Measurements from ENCODE around the gene IL1RAPL2.

- TF ChIP-seq, protein P1, sequence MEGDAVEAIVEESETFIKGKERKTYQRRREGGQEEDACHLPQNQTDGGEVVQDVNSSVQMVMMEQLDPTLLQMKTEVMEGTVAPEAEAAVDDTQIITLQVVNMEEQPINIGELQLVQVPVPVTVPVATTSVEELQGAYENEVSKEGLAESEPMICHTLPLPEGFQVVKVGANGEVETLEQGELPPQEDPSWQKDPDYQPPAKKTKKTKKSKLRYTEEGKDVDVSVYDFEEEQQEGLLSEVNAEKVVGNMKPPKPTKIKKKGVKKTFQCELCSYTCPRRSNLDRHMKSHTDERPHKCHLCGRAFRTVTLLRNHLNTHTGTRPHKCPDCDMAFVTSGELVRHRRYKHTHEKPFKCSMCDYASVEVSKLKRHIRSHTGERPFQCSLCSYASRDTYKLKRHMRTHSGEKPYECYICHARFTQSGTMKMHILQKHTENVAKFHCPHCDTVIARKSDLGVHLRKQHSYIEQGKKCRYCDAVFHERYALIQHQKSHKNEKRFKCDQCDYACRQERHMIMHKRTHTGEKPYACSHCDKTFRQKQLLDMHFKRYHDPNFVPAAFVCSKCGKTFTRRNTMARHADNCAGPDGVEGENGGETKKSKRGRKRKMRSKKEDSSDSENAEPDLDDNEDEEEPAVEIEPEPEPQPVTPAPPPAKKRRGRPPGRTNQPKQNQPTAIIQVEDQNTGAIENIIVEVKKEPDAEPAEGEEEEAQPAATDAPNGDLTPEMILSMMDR (IDR thresholded peaks at IDR 0.05), result no peak
- no peak for TF ChIP-seq EZH2 (IDR thresholded peaks at IDR 0.05; ENCODE audit: borderline replicate concordance, insufficient read depth, low read depth, low read length, poor library complexity, severe bottlenecking)
These were observed 894.4 kb downstream of the IL1RAPL2 start for GRCh38 chrX:105460376-105460775.

Data from B cell (primary cell).